HepG2 (cell line): ENCODE data around the gene GYPC. TPM values are rescaled to one million over a fixed set of nuclear protein-coding genes. Genes with fewer than 3 reads are reported as not detected.

Experiments used
- ATAC-seq: fragments of 200-7000 bp; cut with Tn5 transposase; 3 replicates; pipeline ENCODE4 v1.9.1; 2020; ENCODE audit warnings: mild to moderate bottlenecking, moderate library complexity
- BruUV-seq: library from RNA; stranded (reverse); fragments of 400-500 nt; replicated peaks from 2 replicates; lab custom pipeline; 2021; lab: Mats Ljungman, UMichigan
- CTCF ChIA-PET: fragments of 300-600 bp; formaldehyde crosslinking; extraction: SDS; loops from one replicate; lab custom pipeline; 2021; ENCODE audit warnings: low total read pairs, inconsistent platforms, low intra/inter-chr PET ratio; lab: Yijun Ruan, JAX
- POLR2A ChIA-PET: fragments of 350-600 bp; sonication (Branson Sonifier 250); formaldehyde crosslinking; loops from one replicate; lab custom pipeline; 2020; ENCODE audit warnings: antibody characterized with exemption, inconsistent platforms; lab: Yijun Ruan, JAX
- DNase-seq: peaks from one replicate; pipeline ENCODE4 v3.0.0-alpha.2; 2015; ENCODE audit warnings: low spot score
- FAIRE-seq: peaks from 3 replicates; lab custom pipeline; 2011; peaks lifted over from hg19 to GRCh38; lab: Jason Lieb, UNC
- H2AFZ ChIP-seq: one replicate; pipeline ENCODE4 v1.6.1; 2011; ENCODE audit warnings: low read length, inconsistent platforms
- H3K27ac ChIP-seq: fragments of 300-600 bp; 3 replicates; pipeline ENCODE4 v1.8.0; 2011; ENCODE audit warnings: mixed run types, mild to moderate bottlenecking, mixed read lengths, low read length, inconsistent platforms; ENCODE audit not compliant: insufficient read depth; ENCODE audit errors: extremely low read length
- H3K27me3 ChIP-seq, 2 experiments: fragments of 200-600 bp in 1 of 2; 2 replicates in 1 of 2; 3 replicates in 1 of 2; pipeline versions ENCODE4 v1.6.0 to v1.8.0; 2011; ENCODE audit warnings: low read length in 2 of 2, mild to moderate bottlenecking in 2 of 2, moderate library complexity in 2 of 2, inconsistent platforms in 1 of 2; ENCODE audit not compliant: insufficient read depth in 2 of 2, control insufficient read depth in 1 of 2
- H3K36me3 ChIP-seq, 2 experiments: fragments of 200-600 bp in 1 of 2; replicated peaks in 1 of 2; 2 replicates in 1 of 2; 3 replicates in 1 of 2; pipeline versions ENCODE4 v1.5.1 to v1.8.0; 2011; ENCODE audit warnings: low read length in 2 of 2, inconsistent platforms in 1 of 2; ENCODE audit not compliant: insufficient read depth in 2 of 2, control insufficient read depth in 1 of 2
- H3K4me1 ChIP-seq: 2 replicates; pipeline ENCODE4 v1.5.1; 2012; ENCODE audit warnings: low read length, inconsistent platforms; ENCODE audit not compliant: insufficient read depth
- H3K4me2 ChIP-seq: 2 replicates; pipeline ENCODE4 v1.6.0; 2011; ENCODE audit warnings: low read depth, low read length, inconsistent platforms
- H3K4me3 ChIP-seq, 3 experiments: fragments of 200-600 bp in 1 of 3; sonication (generic), shearing (Covaris generic) in 1 of 3; replicated peaks in 1 of 3; 2 replicates each; pipeline ENCODE4 v1.5.1; 2011 to 2016; ENCODE audit warnings: low read length in 3 of 3, inconsistent platforms in 2 of 3, low read depth in 2 of 3, mild to moderate bottlenecking in 2 of 3, control low read depth in 1 of 3, mixed read lengths in 1 of 3; ENCODE audit not compliant: insufficient read depth in 1 of 3
- H3K79me2 ChIP-seq: one replicate; pipeline ENCODE4 v1.6.1; 2011; ENCODE audit warnings: low read length, inconsistent platforms; ENCODE audit not compliant: insufficient read depth
- H3K9ac ChIP-seq: 2 replicates; pipeline ENCODE4 v1.6.0; 2011; ENCODE audit warnings: mild to moderate bottlenecking, low read depth, low read length, inconsistent platforms; ENCODE audit not compliant: insufficient read depth
- H3K9me3 ChIP-seq: 2 replicates; pipeline ENCODE4 v1.5.1; 2012; ENCODE audit warnings: mild to moderate bottlenecking, low read length
- H4K20me1 ChIP-seq: 2 replicates; pipeline ENCODE4 v1.6.0; 2011; ENCODE audit warnings: inconsistent platforms, mild to moderate bottlenecking, low read length, moderate library complexity; ENCODE audit not compliant: insufficient read depth
- CTCF ChIP-seq: sonication (generic); formaldehyde crosslinking; IDR thresholded peaks from 2 replicates; pipeline ENCODE4 v1.5.0; 2020; ENCODE audit warnings: mild to moderate bottlenecking, missing genetic modification reagents, moderate library complexity
- DMAP1 ChIP-seq: IDR thresholded peaks from 2 replicates; pipeline ENCODE4 v1.6.1; 2016
- E2F1 ChIP-seq: sonication (generic); formaldehyde crosslinking; IDR thresholded peaks from 2 replicates; pipeline ENCODE4 v1.5.0; 2020; ENCODE audit warnings: missing genetic modification reagents
- FOXK1 ChIP-seq: sonication (generic); formaldehyde crosslinking; IDR thresholded peaks from 2 replicates; pipeline ENCODE4 v1.4.0; 2020; ENCODE audit warnings: low read depth, missing genetic modification reagents, borderline replicate concordance
- HIVEP1 ChIP-seq: sonication (generic); formaldehyde crosslinking; IDR thresholded peaks from 2 replicates; pipeline ENCODE4 v1.4.0; 2020; ENCODE audit warnings: mild to moderate bottlenecking, missing genetic modification reagents
- PITX1 ChIP-seq: sonication (generic); formaldehyde crosslinking; IDR thresholded peaks from 2 replicates; pipeline ENCODE4 v1.5.1; 2020; ENCODE audit warnings: mild to moderate bottlenecking, missing genetic modification reagents
- SMC3 ChIP-seq: IDR thresholded peaks from 2 replicates; pipeline ENCODE4 v1.6.1; 2011; ENCODE audit warnings: low read length, improper control_type of control experiment
- STAG1 ChIP-seq: sonication (generic); formaldehyde crosslinking; IDR thresholded peaks from 2 replicates; pipeline ENCODE4 v1.4.0; 2020; ENCODE audit warnings: missing genetic modification reagents
- ZBTB26 ChIP-seq: IDR thresholded peaks from 2 replicates; pipeline ENCODE4 v1.6.1; 2016; ENCODE audit warnings: missing compliant biosample characterization, missing genetic modification reagents, borderline replicate concordance
- ZNF232 ChIP-seq: sonication (generic); formaldehyde crosslinking; IDR thresholded peaks from 2 replicates; pipeline ENCODE4 v1.4.0; 2020; ENCODE audit warnings: missing genetic modification reagents, borderline replicate concordance
- ZNF530 ChIP-seq: sonication (generic); formaldehyde crosslinking; IDR thresholded peaks from 2 replicates; pipeline ENCODE4 v1.5.0; 2020; ENCODE audit warnings: low read depth, mild to moderate bottlenecking, missing genetic modification reagents
- ZNF773 ChIP-seq: sonication (generic); formaldehyde crosslinking; IDR thresholded peaks from 2 replicates; pipeline ENCODE4 v1.4.0; 2020; ENCODE audit warnings: missing genetic modification reagents, borderline replicate concordance
- ZNF777 ChIP-seq: sonication (generic); formaldehyde crosslinking; IDR thresholded peaks from 2 replicates; pipeline ENCODE4 v1.4.0; 2020; ENCODE audit warnings: missing genetic modification reagents
- WGBS: methylation state at CpG from one replicate; pipeline ENCODE4 v1.1.6; 2017; ENCODE audit warnings: low lambda C conversion rate; 5-methylcytosine and 5-hydroxymethylcytosine counted together
- in situ Hi-C: cut with HindIII; loops from 2 replicates; pipeline ENCODE4 v1.10.0; 2017; ENCODE audit warnings: low pct_unique_long_range_greater_than_20kb; ENCODE audit not compliant: extremely low pct_ligation_motif_present
- intact Hi-C: fragments of 100-400 bp; cut with micrococcal nuclease; formaldehyde crosslinking; loops from one replicate; pipeline ENCODE4 v1.10.0; 2022; ENCODE audit not compliant: unreplicated experiment
- polyA plus RNA-seq, 8 experiments: library from polyadenylated mRNA; depleted of rRNA in 3 of 8; stranded (reverse) in 7 of 8; unstranded in 1 of 8; fragments of >200 nt; fragmentation: Illumina TruSeq in 4 of 8; extraction: Trizol in 4 of 8; gene quantifications; 2 replicates each; pipeline versions ENCODE4 v1.2.1 to v1.2.3, GENCODE V29; 2011 to 2016; ENCODE audit warnings: low read depth in 4 of 8, missing spikeins in 1 of 8, mixed read lengths in 1 of 8; ENCODE audit not compliant: insufficient read depth in 1 of 8
- total RNA-seq, 5 experiments: library from RNA; depleted of rRNA; stranded (reverse); fragments of >200 nt; fragmentation: Illumina TruSeq; extraction: Trizol; gene quantifications; 2 replicates each; pipeline ENCODE4 v1.2.3, GENCODE V29; 2016; ENCODE audit warnings: low read depth in 1 of 5

Gene GYPC
- total and polyA plus RNA-seq, 2 of the 13 experiments (the other 11 are each of a cell fraction or from before 2014, with no cell fraction given) = not detected

GRCh38 chr2:126627643-126628042 lies 28.3 kb upstream of the GYPC start (continued):
- no peak for TF ChIP-seq E2F1 (CRISPR knock-in tag)
- no peak for TF ChIP-seq FOXK1 (CRISPR knock-in tag)
- no peak for TF ChIP-seq ZNF232 (CRISPR knock-in tag)
- no peak for TF ChIP-seq HIVEP1 (CRISPR knock-in tag)
- TF ChIP-seq PITX1 (CRISPR knock-in tag) = no peak

GRCh38 chr2:126634273-126634861 lies 21.6 kb upstream of the GYPC start:
- no peaks in the 10 kb centered on the region for H3K9me3 ChIP-seq
- peaks cover 0 to 18% of the 10 kb centered on the region in 2 experiments; a peak in 1 of 5 replicates for H3K27me3 ChIP-seq
- in situ Hi-C loops (loop anchor here (25.0 kb wide), 1 partner anchor 397 kb away; no protein-coding TSS in a partner anchor), intact Hi-C loops (loop anchor here (5.0 kb wide), 1 partner anchor 107 kb away; no protein-coding TSS in a partner anchor)
- H4K20me1 ChIP-seq = no peaks in the 10 kb centered on the region
- no peak for DNase-seq
- POLR2A ChIA-PET = no interaction called here
- FAIRE-seq = peak; percentile 75
- no peak overlapping the region for H3K9ac ChIP-seq
- WGBS = 17% methylated on average over 12 of the region's 12 CpGs
- TF ChIP-seq STAG1 (CRISPR knock-in tag) (peak; percentile 40), ZBTB26 (CRISPR knock-in tag) (no peak), ZNF777 (CRISPR knock-in tag) (no peak), ZNF530 (no peak), CTCF (CRISPR knock-in tag) (peak; percentile 62), DMAP1 (CRISPR knock-in tag) (no peak), SMC3 (peak; percentile 61), ZNF773 (no peak)
- no peak overlapping the region for H3K27ac ChIP-seq
- no peaks in the 10 kb centered on the region for H3K79me2 ChIP-seq
- H3K4me3 ChIP-seq = no peak overlapping the region
- no peaks in the 10 kb centered on the region for H3K36me3 ChIP-seq
- no peaks in the 10 kb centered on the region for H3K4me1 ChIP-seq
- no TSS peak for BruUV-seq
- no peak overlapping the region for H3K4me2 ChIP-seq
- no peak overlapping the region for H2AFZ ChIP-seq
- ATAC-seq = peak; percentile 60
- CTCF ChIA-PET = interaction anchor here (1.1 to 1.6 kb wide), 2 partner anchors 389 to 889 kb away, joined by 3 to 5 read pairs; no protein-coding TSS in a partner anchor
